Measurements from ENCODE around the gene EIF4EBP2. TPM values are rescaled to one million over a fixed set of nuclear protein-coding genes. Genes with fewer than 3 reads are reported as not detected.
A peak's percentile ranks its signal among the peaks of the same experiment; 100 is the strongest.

EIF4EBP2 gene
- total and polyA plus RNA-seq, 2 donors = 48.3 to 52.1 TPM

- no peak for DNase-seq (ENCODE audit: extremely low spot score)
- 91% methylated on average over 1 of the region's 1 CpG for WGBS
- Histone ChIP-seq H3K4me1 (ENCODE audit: insufficient read depth) (no peaks in the 10 kb centered on the region), H3K36me3 (ENCODE audit: insufficient read depth) (no peaks in the 10 kb centered on the region), H3K4me3 (ENCODE audit: low read depth, low read length) (no peak overlapping the region), H3K27ac (ENCODE audit: low read depth) (no peak overlapping the region)
These were observed 7.8 kb upstream of the EIF4EBP2 start for GRCh38 chr10:70396140-70396539.

- Histone ChIP-seq H3K27ac (ENCODE audit: low read depth) (no peak overlapping the region), H3K36me3 (ENCODE audit: insufficient read depth) (no peaks in the 10 kb centered on the region), H3K4me3 (ENCODE audit: low read depth, low read length) (no peak overlapping the region), H3K4me1 (ENCODE audit: insufficient read depth) (no peaks in the 10 kb centered on the region)
- DNase-seq (ENCODE audit: extremely low spot score) = no peak
- WGBS = 94% methylated on average over 3 of the region's 3 CpGs
These were observed 4.8 kb upstream of the EIF4EBP2 start for GRCh38 chr10:70399177-70399576.

GRCh38 chr10:70403483-70404035, 386 bp upstream of the EIF4EBP2 start:
- Histone ChIP-seq H3K4me3 (ENCODE audit: low read depth, low read length) (no peak overlapping the region), H3K4me1 (ENCODE audit: insufficient read depth) (no peaks in the 10 kb centered on the region), H3K27ac (ENCODE audit: low read depth) (no peak overlapping the region), H3K36me3 (ENCODE audit: insufficient read depth) (no peaks in the 10 kb centered on the region)
- 4% methylated on average over 12 of the region's 12 CpGs for WGBS
- DNase-seq (ENCODE audit: extremely low spot score) = no peak

- Histone ChIP-seq H3K36me3 (ENCODE audit: insufficient read depth) (peaks cover 4% of the 10 kb centered on the region), H3K27ac (ENCODE audit: low read depth) (peak overlapping the region; percentile 100), H3K4me3 (ENCODE audit: low read depth, low read length) (peak overlapping the region; percentile 98), H3K4me1 (ENCODE audit: insufficient read depth) (no peaks in the 10 kb centered on the region)
- DNase-seq (ENCODE audit: extremely low spot score) = no peak
- WGBS = 0% methylated on average over 11 of the region's 11 CpGs
These were observed 767 bp downstream of the EIF4EBP2 start for GRCh38 chr10:70404787-70405036.

- Histone ChIP-seq H3K4me3 (ENCODE audit: low read depth, low read length) (peak overlapping the region; percentile 98), H3K36me3 (ENCODE audit: insufficient read depth) (peaks cover 4% of the 10 kb centered on the region), H3K27ac (ENCODE audit: low read depth) (peak overlapping the region; percentile 100), H3K4me1 (ENCODE audit: insufficient read depth) (no peaks in the 10 kb centered on the region)
- peak; percentile 73 for DNase-seq (ENCODE audit: extremely low spot score)
- 1% methylated on average over 18 of the region's 18 CpGs for WGBS
These were observed 1.3 kb downstream of the EIF4EBP2 start for GRCh38 chr10:70405037-70405824.

GRCh38 chr10:70409772-70410171, 5.8 kb downstream of the EIF4EBP2 start:
- Histone ChIP-seq H3K27ac (ENCODE audit: low read depth) (no peak overlapping the region), H3K4me1 (ENCODE audit: insufficient read depth) (peaks cover 2% of the 10 kb centered on the region), H3K36me3 (ENCODE audit: insufficient read depth) (peaks cover 6% of the 10 kb centered on the region), H3K4me3 (ENCODE audit: low read depth, low read length) (no peak overlapping the region)
- DNase-seq (ENCODE audit: extremely low spot score) = no peak
- WGBS = 99% methylated on average over 3 of the region's 3 CpGs

- Histone ChIP-seq H3K27ac (ENCODE audit: low read depth) (no peak overlapping the region), H3K4me1 (ENCODE audit: insufficient read depth) (peaks cover 2% of the 10 kb centered on the region), H3K4me3 (ENCODE audit: low read depth, low read length) (no peak overlapping the region), H3K36me3 (ENCODE audit: insufficient read depth) (peaks cover 6% of the 10 kb centered on the region)
- DNase-seq (ENCODE audit: extremely low spot score) = no peak
- WGBS = 20% methylated on average over 1 of the region's 1 CpG
These were observed 6.7 kb downstream of the EIF4EBP2 start for GRCh38 chr10:70410608-70411007.

- WGBS = 63% methylated on average over 4 of the region's 4 CpGs
- peaks cover 6% of the 10 kb centered on the region for H3K36me3 ChIP-seq (ENCODE audit: insufficient read depth)
- peaks cover 2% of the 10 kb centered on the region for H3K4me1 ChIP-seq (ENCODE audit: insufficient read depth)
- no peak overlapping the region for H3K27ac ChIP-seq (ENCODE audit: low read depth)
- DNase-seq (ENCODE audit: extremely low spot score) = no peak
- H3K4me3 ChIP-seq (ENCODE audit: low read depth, low read length) = no peak overlapping the region
These were observed 8.4 kb downstream of the EIF4EBP2 start for GRCh38 chr10:70412356-70412755.

- peaks cover 3% of the 10 kb centered on the region for H3K4me1 ChIP-seq (ENCODE audit: insufficient read depth)
- peaks cover 4% of the 10 kb centered on the region for H3K36me3 ChIP-seq (ENCODE audit: insufficient read depth)
- peak overlapping the region; percentile 56 for H3K27ac ChIP-seq (ENCODE audit: low read depth)
- DNase-seq (ENCODE audit: extremely low spot score) = no peak
- 95% methylated on average over 1 of the region's 1 CpG for WGBS
- H3K4me3 ChIP-seq (ENCODE audit: low read depth, low read length) = no peak overlapping the region
These were observed 13.6 kb downstream of the EIF4EBP2 start for GRCh38 chr10:70417568-70417967.

GRCh38 chr10:70418229-70418628, 14.3 kb downstream of the EIF4EBP2 start:
- no peak overlapping the region for H3K27ac ChIP-seq (ENCODE audit: low read depth)

GRCh38 chr10:70418713-70419112, 14.8 kb downstream of the EIF4EBP2 start:
- H3K36me3 ChIP-seq (ENCODE audit: insufficient read depth) = peaks cover 4% of the 10 kb centered on the region
- no peak for DNase-seq (ENCODE audit: extremely low spot score)
- 90% methylated on average over 3 of the region's 3 CpGs for WGBS
- H3K27ac ChIP-seq (ENCODE audit: low read depth) = no peak overlapping the region
- no peak overlapping the region for H3K4me3 ChIP-seq (ENCODE audit: low read depth, low read length)
- peaks cover 3% of the 10 kb centered on the region for H3K4me1 ChIP-seq (ENCODE audit: insufficient read depth)

More at GRCh38 chr10:70418229-70418628, 14.3 kb downstream of the EIF4EBP2 start:
- Histone ChIP-seq H3K36me3 (ENCODE audit: insufficient read depth) (peaks cover 4% of the 10 kb centered on the region), H3K4me1 (ENCODE audit: insufficient read depth) (peaks cover 3% of the 10 kb centered on the region), H3K4me3 (ENCODE audit: low read depth, low read length) (no peak overlapping the region)
- DNase-seq (ENCODE audit: extremely low spot score) = no peak
- WGBS = 52% methylated on average over 1 of the region's 1 CpG

- no peak overlapping the region for H3K27ac ChIP-seq (ENCODE audit: low read depth)
- 91% methylated on average over 3 of the region's 3 CpGs for WGBS
- no peaks in the 10 kb centered on the region for H3K4me1 ChIP-seq (ENCODE audit: insufficient read depth)
- no peak overlapping the region for H3K4me3 ChIP-seq (ENCODE audit: low read depth, low read length)
- peaks cover 6% of the 10 kb centered on the region for H3K36me3 ChIP-seq (ENCODE audit: insufficient read depth)
- DNase-seq (ENCODE audit: extremely low spot score) = no peak
These were observed 20.4 kb downstream of the EIF4EBP2 start for GRCh38 chr10:70424320-70424719.

- 53% methylated on average over 3 of the region's 3 CpGs for WGBS
- no peak overlapping the region for H3K4me3 ChIP-seq (ENCODE audit: low read depth, low read length)
- no peak for DNase-seq (ENCODE audit: extremely low spot score)
- no peaks in the 10 kb centered on the region for H3K4me1 ChIP-seq (ENCODE audit: insufficient read depth)
- no peak overlapping the region for H3K27ac ChIP-seq (ENCODE audit: low read depth)
- H3K36me3 ChIP-seq (ENCODE audit: insufficient read depth) = peaks cover 6% of the 10 kb centered on the region
These were observed 21.2 kb downstream of the EIF4EBP2 start for GRCh38 chr10:70425096-70425495.

- Histone ChIP-seq H3K36me3 (ENCODE audit: insufficient read depth) (peaks cover 5% of the 10 kb centered on the region), H3K4me3 (ENCODE audit: low read depth, low read length) (no peak overlapping the region), H3K27ac (ENCODE audit: low read depth) (no peak overlapping the region), H3K4me1 (ENCODE audit: insufficient read depth) (no peaks in the 10 kb centered on the region)
- no peak for DNase-seq (ENCODE audit: extremely low spot score)
- 44% methylated on average over 3 of the region's 3 CpGs for WGBS
These were observed 22.9 kb downstream of the EIF4EBP2 start for GRCh38 chr10:70426823-70427222.

All from urinary bladder (tissue), 4 donors.